ENCODE measurements around the gene SHISA7. TPM values are rescaled to one million over a fixed set of nuclear protein-coding genes. Genes with fewer than 3 reads are reported as not detected.

Gene SHISA7
- total and polyA plus RNA-seq, 2 of the 4 experiments (the other 2 are of a cell fraction): not detected

DNA sequence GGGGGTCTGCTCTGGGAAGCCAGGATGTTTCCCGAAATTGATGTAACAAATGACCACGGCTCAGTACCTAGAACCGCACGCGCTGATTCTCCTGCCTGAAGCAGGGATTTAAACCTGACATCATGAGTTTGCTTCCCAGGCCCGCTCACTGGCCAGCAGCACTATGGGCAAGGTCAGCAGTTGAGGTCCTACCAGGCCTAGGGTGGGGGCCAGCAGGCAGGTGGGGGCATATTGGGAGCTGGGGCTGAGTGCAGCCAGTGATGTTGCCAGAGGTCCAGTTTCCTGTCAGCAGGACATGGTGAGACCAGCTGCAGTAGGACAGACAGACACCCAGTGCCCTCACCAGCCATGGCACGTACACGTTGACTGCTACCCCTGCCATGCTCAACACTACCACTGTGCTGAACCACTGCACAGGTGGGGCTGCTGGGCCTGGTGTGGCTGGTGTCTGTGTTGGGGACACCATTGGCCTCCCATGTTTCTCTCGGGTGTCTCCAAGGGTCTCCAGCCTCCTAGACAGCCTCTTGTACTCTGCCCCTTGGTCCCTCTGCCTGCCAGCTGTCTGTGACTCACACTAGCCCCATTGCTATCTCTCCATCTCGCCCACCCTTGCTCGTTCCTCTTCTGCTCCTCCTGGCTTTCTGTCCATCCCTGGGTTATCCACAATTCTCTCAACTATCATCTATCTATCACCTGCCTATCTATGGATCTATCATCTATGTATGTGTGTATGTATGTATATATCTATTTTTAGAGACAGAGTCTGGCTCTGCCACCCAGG lies 22.6 kb upstream of the SHISA7 start (continued):
- TF ChIP-seq, protein P1, sequence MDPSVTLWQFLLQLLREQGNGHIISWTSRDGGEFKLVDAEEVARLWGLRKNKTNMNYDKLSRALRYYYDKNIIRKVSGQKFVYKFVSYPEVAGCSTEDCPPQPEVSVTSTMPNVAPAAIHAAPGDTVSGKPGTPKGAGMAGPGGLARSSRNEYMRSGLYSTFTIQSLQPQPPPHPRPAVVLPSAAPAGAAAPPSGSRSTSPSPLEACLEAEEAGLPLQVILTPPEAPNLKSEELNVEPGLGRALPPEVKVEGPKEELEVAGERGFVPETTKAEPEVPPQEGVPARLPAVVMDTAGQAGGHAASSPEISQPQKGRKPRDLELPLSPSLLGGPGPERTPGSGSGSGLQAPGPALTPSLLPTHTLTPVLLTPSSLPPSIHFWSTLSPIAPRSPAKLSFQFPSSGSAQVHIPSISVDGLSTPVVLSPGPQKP (IDR thresholded peaks at IDR 0.05; ENCODE audit: borderline replicate concordance, low read depth, low read length): no peak

GRCh38 chr19:55464662-55465054 lies 21.6 kb upstream of the SHISA7 start, which contains the start of gene C19orf85:
Gene C19orf85, minus strand, starts transcription at chr19:55464751. Its CDS starts 197 bp downstream, at chr19:55464554.
- H3K27ac ChIP-seq (ENCODE audit: insufficient read depth, low read length): no peak within 1 kb of the TSS
- no peak within 1 kb of the TSS for H2AFZ ChIP-seq (replicated peaks; ENCODE audit: low read length, poor library complexity)
- POLR2A ChIA-PET (ENCODE audit: unreplicated experiment): no interaction called here
- H3K36me3 ChIP-seq (ENCODE audit: control insufficient read depth, insufficient read depth, low read length): no peaks in the 10 kb centered on the region
- no peak within 1 kb of the TSS for H3K14ac ChIP-seq (replicated peaks; ENCODE audit: low read depth, low read length)
- dilution Hi-C loops (cut with HindIII; ENCODE audit: low sequenced_read_pairs, unreplicated experiment): no loop called here
- H2BK15ac ChIP-seq (ENCODE audit: low read depth, low read length): no peak within 1 kb of the TSS
- H2BK5ac ChIP-seq (ENCODE audit: low read depth, low read length, poor library complexity, severe bottlenecking): no peak within 1 kb of the TSS
- no peak within 1 kb of the TSS for H4K91ac ChIP-seq (ENCODE audit: insufficient read depth, low read depth, low read length)
- intact Hi-C loops (cut with micrococcal nuclease): no loop called here
- H3K23ac ChIP-seq (ENCODE audit: low read depth, low read length): no peak within 1 kb of the TSS
- H3K56ac ChIP-seq (ENCODE audit: extremely low read depth, insufficient read depth, low read length): no peak within 1 kb of the TSS
- no peak within 1 kb of the TSS for H4K5ac ChIP-seq (ENCODE audit: low read depth, low read length)
- H3K79me1 ChIP-seq (ENCODE audit: low read depth in 1 of 2, low read length in 2 of 2): peaks cover 5 to 16% of the 10 kb centered on the region in 2 experiments; a peak in 3 of 4 replicates
- H3K4me2 ChIP-seq (ENCODE audit: low read depth, low read length): no peak within 1 kb of the TSS
- H3K27me3 ChIP-seq (ENCODE audit: control insufficient read depth, insufficient read depth, low read length): no peaks in the 10 kb centered on the region
- DNase-seq: no peak
- H2BK20ac ChIP-seq (ENCODE audit: low read depth, low read length): no peak within 1 kb of the TSS
- no peak for ATAC-seq (ENCODE audit: low read depth)
- H2AK9ac ChIP-seq (replicated peaks; ENCODE audit: low read depth, low read length, poor library complexity): no peak within 1 kb of the TSS
- no peak within 1 kb of the TSS for H3K18ac ChIP-seq (ENCODE audit: low read depth, low read length)
- no peak within 1 kb of the TSS for H3K9ac ChIP-seq (ENCODE audit: low read depth, low read length)
- H4K8ac ChIP-seq (ENCODE audit: low read depth in 2 of 2, low read length in 2 of 2): no peak within 1 kb of the TSS
- peaks cover 10% of the 10 kb centered on the region for H3K4me1 ChIP-seq (ENCODE audit: control insufficient read depth, insufficient read depth, low read length)
- H2AK5ac ChIP-seq (ENCODE audit: low read depth, low read length): no peak within 1 kb of the TSS
- WGBS, 2 experiments (ENCODE audit: extremely low coverage in 2 of 2, insufficient read length in 1 of 2): 66% methylated on average over 5 of the region's 14 CpGs; no CpG with 5 or more reads in 1 of the 2 experiments
- no peak within 1 kb of the TSS for H3K4me3 ChIP-seq (ENCODE audit: insufficient read depth, low read depth, low read length)
- H3K4ac ChIP-seq (ENCODE audit: low read depth, low read length): no peak within 1 kb of the TSS
- H4K20me1 ChIP-seq (ENCODE audit: insufficient read depth, low read length): peaks cover 4% of the 10 kb centered on the region; the same call in 1 of the 2 replicates
- peaks cover 4% of the 10 kb centered on the region; the same call in 1 of the 2 replicates for H3K9me1 ChIP-seq (ENCODE audit: insufficient read depth, low read length)
- no peaks in the 10 kb centered on the region for H3K9me3 ChIP-seq (ENCODE audit: control insufficient read depth, insufficient read depth, low read length)
- CTCF ChIA-PET: no interaction called here
- in situ Hi-C loops (cut with MboI; ENCODE audit: low sequenced_read_pairs): no loop called here
- BruUV-seq (replicated peaks): no TSS peak
- H2BK120ac ChIP-seq (ENCODE audit: low read depth, low read length): no peak within 1 kb of the TSS
- TF ChIP-seq BHLHE40 (IDR thresholded peaks at IDR 0.05; ENCODE audit: low read depth, low read length): no peak
- no peak for TF ChIP-seq RFX5 (IDR thresholded peaks at IDR 0.05; ENCODE audit: low read depth, low read length)
- TF ChIP-seq CHD1 (IDR thresholded peaks at IDR 0.05; ENCODE audit: low read depth, low read length): no peak
- no peak for TF ChIP-seq MAZ (IDR thresholded peaks at IDR 0.05; ENCODE audit: borderline replicate concordance, low read depth, low read length)
- no peak for TF ChIP-seq FOS (IDR thresholded peaks at IDR 0.05; ENCODE audit: low read depth, low read length)
- no peak for TF ChIP-seq NFE2L2 (IDR thresholded peaks at IDR 0.05; ENCODE audit: low read depth, low read length)
- no peak for TF ChIP-seq RCOR1 (IDR thresholded peaks at IDR 0.05; ENCODE audit: insufficient replicate concordance, low read length)
- TF ChIP-seq, protein P2, sequence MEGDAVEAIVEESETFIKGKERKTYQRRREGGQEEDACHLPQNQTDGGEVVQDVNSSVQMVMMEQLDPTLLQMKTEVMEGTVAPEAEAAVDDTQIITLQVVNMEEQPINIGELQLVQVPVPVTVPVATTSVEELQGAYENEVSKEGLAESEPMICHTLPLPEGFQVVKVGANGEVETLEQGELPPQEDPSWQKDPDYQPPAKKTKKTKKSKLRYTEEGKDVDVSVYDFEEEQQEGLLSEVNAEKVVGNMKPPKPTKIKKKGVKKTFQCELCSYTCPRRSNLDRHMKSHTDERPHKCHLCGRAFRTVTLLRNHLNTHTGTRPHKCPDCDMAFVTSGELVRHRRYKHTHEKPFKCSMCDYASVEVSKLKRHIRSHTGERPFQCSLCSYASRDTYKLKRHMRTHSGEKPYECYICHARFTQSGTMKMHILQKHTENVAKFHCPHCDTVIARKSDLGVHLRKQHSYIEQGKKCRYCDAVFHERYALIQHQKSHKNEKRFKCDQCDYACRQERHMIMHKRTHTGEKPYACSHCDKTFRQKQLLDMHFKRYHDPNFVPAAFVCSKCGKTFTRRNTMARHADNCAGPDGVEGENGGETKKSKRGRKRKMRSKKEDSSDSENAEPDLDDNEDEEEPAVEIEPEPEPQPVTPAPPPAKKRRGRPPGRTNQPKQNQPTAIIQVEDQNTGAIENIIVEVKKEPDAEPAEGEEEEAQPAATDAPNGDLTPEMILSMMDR (conservative IDR thresholded peaks at IDR 0.05; ENCODE audit: low read depth, low read length): no peak
- TF ChIP-seq POLR2A (IDR thresholded peaks at IDR 0.05; ENCODE audit: low read depth, low read length): no peak
- TF ChIP-seq RAD21 (IDR thresholded peaks at IDR 0.05; ENCODE audit: low read length): no peak
- TF ChIP-seq, protein P3, sequence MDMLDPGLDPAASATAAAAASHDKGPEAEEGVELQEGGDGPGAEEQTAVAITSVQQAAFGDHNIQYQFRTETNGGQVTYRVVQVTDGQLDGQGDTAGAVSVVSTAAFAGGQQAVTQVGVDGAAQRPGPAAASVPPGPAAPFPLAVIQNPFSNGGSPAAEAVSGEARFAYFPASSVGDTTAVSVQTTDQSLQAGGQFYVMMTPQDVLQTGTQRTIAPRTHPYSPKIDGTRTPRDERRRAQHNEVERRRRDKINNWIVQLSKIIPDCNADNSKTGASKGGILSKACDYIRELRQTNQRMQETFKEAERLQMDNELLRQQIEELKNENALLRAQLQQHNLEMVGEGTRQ (IDR thresholded peaks at IDR 0.05; ENCODE audit: low read depth, low read length): no peak
- TF ChIP-seq CEBPB (IDR thresholded peaks at IDR 0.05; ENCODE audit: low read depth, low read length): no peak

Data from IMR-90 (cell line).